NCI-H345 (cell line): ENCODE measurements around the gene MTG2.

Experiments
- DNase-seq: peaks from one replicate; lab custom pipeline; 2025; lab: John Stamatoyannopoulos, UW

MTG2 gene

GRCh38 chr20:62219992-62220665 is 37.3 kb downstream of the MTG2 start, which contains the start of gene HRH3:
Gene HRH3, minus strand, starts transcription at chr20:62220278. Its CDS starts 308 bp downstream, at chr20:62219970.
- peak; percentile 80 for DNase-seq

DNA sequence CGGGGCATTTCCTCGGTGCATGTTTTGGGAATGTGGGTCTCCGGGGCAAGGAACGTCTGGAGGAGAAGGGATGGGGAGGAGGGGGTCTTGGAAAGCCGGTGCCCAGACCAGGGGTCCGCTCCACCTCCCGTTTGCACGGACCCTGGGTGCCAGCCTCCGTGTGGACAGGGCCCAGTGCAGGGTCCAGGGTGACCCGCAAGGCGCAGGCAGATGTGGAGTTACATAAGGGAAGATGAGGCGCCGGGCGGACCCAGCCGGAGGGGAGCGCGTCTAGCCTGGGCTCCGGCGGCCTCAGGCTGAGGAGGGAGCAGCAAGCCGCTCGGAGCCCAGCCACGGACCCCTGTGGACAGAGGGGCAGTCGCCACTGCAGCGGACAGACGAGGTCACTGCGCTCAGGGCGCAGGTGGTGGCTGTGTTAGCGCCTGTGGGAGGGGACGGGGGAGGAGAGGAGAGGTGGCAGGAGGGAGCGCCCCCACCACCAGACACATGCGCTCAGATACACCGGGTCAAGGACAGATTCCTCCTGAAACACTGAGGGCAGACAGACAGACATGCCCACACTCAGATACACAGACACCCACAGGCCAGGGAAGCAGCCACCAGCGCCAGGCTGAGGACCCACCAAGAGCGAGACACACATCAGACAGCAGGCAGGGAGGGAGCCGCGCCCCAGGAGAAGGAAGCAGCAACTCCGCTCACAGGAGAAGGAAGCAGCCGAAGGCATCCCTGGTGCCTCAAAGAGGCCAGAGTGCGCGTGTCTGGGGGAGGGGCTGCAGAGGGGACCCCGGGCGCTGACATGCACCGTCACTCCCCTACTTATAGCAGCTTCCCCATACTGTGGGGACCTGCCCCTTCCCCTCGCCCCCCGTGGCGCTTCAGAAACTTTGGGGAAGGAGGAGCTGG is 38.1 kb downstream of the MTG2 start:
- DNase-seq: no peak

DNA sequence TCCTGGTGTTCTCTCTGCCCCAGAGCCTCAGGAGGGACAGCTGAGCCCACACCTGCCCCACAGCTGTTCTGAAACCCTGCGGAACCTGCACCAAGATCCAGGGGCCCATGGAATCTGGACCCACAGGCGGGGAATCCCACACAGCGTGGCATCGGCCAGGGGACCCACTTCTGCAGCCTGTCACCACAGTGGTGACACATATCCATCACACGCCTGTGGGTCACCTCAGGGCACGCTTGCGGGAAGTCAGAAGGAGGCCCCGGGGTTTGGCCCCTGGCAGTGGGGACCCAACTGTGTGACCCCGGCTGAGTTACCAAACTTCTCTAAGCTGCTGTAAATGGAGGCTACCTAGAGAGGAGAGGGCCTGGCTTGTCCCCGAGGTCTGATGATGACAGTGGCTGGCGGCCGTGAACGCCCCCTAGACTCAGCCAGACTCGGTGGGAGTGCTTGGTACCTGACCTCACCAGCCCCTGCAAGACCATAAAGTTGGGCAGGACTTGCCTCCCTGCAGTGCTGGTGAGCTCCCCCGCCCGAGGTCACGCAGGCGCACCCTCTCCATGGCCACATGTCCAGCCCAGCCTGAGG is 39.5 kb downstream of the MTG2 start:
- DNase-seq: no peak

DNA sequence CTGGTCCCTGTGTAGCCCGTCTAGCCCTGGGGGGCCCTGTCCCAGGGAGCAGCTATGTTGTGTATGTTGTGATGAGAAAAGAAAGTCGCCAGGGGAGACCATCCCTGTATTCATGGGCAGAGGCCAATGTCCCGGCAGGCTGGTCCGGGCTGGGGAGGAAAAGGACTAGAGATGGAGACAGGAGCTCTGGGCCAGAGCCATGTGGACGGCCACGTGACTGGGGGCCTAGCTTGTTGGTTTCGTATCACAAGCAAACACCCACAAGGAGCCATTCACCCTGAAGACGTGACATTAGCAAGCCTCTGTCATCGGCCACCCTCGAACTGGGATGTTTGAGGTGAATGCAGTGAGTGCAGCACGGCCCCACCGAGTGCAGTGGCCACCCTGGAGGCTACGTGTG is 40.1 kb downstream of the MTG2 start:
- DNase-seq: no peak

- DNase-seq: no peak
These were observed 40.7 kb downstream of the MTG2 start for GRCh38 chr20:62223571-62223970.

DNA sequence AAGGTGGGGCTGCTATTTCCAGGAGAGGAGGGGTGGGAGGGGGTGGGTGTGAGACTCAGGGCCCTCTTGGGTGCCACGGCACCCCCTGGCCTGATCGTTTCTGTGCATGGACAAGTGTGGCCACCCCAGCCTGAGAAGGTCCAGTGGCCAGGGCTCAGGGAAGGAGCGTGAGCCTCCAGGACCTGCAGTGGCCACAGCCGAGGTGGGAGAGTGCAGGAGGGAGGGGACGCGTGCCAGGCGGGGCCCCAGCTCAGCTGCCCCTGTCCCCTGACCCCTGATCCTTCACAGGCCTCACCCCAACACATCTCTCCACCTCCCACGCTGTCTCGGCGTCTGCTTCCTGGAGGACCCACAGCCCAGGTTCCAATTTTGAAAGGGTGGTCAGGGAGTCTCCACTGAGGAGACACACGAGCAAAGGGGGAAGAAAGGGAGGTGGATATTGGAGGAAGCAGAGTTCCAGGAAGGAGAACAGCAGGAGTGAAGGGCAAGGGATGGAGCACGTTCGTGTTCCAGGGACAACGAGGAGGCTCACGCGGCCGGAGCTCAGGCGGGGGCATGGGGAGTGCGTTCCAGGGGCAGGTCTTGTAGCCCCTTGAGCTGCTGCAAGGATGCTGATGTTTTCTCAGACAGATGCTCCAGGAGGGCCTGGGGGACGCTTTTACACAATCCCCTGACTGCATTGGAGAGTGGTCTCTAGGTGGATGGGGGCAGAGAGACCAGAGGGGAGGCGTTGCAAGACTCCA is 41.5 kb downstream of the MTG2 start:
- DNase-seq: no peak

DNA sequence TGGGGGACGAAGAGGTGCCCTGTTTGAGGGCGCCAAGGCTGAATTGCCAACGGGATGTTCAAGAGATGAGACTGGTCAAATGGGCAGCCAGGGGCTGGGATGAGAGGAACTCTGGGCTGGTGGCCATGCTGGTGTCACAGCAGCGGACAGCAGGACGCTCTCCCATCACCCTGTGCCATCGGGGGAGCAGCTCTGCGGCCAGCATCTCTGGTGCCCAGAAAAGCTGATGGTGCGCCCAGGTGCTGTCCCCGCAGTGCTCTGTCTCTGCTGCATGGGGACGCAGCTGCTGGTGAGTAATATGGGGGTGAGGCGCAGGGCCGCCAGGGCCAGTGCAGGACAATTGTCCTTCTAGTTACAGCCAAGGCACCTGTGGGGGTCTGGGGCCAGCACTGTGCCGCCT is 42.2 kb downstream of the MTG2 start:
- DNase-seq: no peak

DNA sequence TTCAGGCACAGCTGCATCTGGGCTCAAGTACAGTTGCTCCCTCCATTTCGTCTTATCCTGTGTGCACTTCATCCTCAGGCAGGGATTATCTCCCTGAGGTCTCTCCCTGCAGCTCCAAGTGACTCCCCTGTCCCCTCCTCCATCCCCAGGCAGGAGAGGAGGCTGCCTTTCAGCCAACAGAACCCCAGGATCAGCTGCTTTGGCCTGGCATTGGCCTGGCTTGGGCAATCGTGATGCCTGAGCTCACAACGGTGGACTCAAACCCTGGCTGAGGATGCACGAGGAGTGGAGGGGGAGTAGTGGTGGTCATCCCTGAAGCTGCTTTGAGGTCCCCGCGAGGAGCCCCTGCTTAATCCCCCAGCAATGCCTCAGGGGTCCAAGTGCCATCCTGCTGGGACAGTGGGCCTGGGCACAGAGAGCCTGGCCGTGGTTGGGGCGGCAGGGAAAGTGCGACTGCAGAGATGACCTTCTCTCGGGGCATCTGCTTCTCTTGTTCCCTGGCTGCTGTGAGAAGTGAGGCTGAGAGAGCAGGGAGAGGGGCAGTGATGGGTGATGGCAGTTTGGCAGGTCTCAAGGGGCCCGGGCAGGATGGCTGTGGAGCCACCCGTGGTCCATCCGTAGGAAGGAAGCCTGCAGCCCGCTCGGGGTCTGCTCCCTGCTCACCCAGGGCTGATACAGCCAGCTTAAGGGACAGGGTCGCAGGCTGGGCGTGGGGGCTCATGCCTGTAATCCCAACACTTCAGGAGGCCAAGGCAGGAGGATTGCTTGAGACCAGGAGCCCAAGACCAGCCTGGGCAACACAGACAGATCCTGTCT is 43.2 kb downstream of the MTG2 start:
- DNase-seq: no peak

GRCh38 chr20:62226707-62227590 is 44.1 kb downstream of the MTG2 start:
- no peak for DNase-seq

DNA sequence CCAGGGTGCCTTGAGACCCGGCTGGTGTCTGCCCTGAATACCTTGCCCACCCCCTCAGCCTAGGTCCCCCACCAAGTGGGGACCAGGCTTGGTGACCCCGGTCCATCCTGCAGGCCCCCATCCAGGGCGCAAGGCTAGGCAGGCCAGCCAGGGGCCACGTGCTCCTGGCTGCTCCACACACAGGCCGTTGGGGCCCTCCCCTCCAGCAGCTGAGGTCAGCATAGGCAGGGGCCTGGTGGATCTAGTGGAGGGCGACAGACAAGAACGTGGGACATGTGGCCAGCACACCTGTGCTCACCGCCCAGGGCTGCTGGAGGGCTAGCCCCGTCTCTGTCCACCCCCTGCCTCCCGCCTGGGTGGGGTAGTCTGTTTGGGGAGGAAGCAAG is 44.8 kb downstream of the MTG2 start:
- no peak for DNase-seq

GRCh38 chr20:62227977-62228958 is 45.4 kb downstream of the MTG2 start:
- DNase-seq: no peak

- no peak for DNase-seq
These were observed 46.2 kb downstream of the MTG2 start for GRCh38 chr20:62228982-62229545.

- no peak for DNase-seq
These were observed 46.8 kb downstream of the MTG2 start for GRCh38 chr20:62229667-62230066.

GRCh38 chr20:62230276-62230675 is 47.4 kb downstream of the MTG2 start:
- DNase-seq: no peak

DNA sequence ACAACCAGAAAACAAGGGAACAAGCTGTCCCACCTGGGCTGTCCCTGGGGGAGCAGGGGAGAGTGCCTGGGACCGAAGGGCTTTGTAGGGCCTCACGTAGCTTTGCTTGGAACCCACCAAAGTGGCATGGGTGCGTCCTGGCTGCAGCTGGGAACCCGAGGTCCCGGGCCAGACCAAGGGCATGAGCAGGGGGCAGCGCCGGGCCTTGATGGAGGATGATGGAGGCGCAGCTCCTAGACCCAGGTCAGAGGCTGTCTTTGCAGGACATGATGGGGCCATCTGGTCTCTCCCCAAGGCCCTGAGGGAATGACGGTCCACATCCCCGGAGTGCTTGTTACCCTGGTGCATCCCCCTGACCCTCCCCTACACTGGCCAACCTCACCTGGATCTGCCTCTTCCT is 47.9 kb downstream of the MTG2 start:
- no peak for DNase-seq

- no peak for DNase-seq
These were observed 48.5 kb downstream of the MTG2 start for GRCh38 chr20:62231292-62231691.

GRCh38 chr20:62232194-62232593 is 49.4 kb downstream of the MTG2 start:
- no peak for DNase-seq

GRCh38 chr20:62232770-62233645 is 50.2 kb downstream of the MTG2 start:
- no peak for DNase-seq
